IMR-90 (cell line): ENCODE measurements around the gene TBC1D22A.

ENCODE experiments used
- POLR2A ChIP-seq: IDR thresholded peaks from 2 replicates; pipeline ENCODE4 v1.6.1; 2012; ENCODE audit warnings: mild to moderate bottlenecking, low read depth, low read length
- SMC3 ChIP-seq: fragments of 150-350 bp; IDR thresholded peaks from 2 replicates; pipeline ENCODE4 v1.6.1; 2016; ENCODE audit warnings: low read depth, mild to moderate bottlenecking, antibody characterized with exemption, low read length, moderate library complexity
- TF ChIP-seq, protein P1 (sequence below): conservative IDR thresholded peaks from 2 replicates; pipeline ENCODE4 v1.5.1; 2012; ENCODE audit warnings: mild to moderate bottlenecking, low read depth, low read length, improper control_type of control experiment

DNA sequence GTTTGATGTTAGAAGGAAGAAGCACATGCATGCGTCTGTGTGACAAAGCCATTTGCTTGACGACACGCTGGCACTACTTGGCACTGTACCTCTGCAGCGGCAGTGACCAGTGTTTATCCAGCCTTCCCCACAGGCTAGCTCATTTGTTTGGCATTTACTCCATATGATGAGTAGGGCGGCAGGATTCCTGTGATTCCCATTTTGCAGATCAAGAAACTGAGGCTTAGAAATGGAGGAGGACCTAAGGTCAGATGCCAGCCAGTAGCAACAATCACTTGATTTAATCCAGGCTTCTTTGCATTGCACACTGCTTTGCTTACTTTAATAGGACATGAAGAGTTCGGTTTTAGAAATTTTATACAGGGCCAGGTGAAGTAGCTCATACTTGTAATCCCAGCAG, 45.0 kb downstream of the TBC1D22A start:
- no peak for TF ChIP-seq POLR2A
- TF ChIP-seq, protein P1, sequence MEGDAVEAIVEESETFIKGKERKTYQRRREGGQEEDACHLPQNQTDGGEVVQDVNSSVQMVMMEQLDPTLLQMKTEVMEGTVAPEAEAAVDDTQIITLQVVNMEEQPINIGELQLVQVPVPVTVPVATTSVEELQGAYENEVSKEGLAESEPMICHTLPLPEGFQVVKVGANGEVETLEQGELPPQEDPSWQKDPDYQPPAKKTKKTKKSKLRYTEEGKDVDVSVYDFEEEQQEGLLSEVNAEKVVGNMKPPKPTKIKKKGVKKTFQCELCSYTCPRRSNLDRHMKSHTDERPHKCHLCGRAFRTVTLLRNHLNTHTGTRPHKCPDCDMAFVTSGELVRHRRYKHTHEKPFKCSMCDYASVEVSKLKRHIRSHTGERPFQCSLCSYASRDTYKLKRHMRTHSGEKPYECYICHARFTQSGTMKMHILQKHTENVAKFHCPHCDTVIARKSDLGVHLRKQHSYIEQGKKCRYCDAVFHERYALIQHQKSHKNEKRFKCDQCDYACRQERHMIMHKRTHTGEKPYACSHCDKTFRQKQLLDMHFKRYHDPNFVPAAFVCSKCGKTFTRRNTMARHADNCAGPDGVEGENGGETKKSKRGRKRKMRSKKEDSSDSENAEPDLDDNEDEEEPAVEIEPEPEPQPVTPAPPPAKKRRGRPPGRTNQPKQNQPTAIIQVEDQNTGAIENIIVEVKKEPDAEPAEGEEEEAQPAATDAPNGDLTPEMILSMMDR: no peak
- TF ChIP-seq SMC3: no peak
